SK-N-MC (cell line): ENCODE measurements around the gene KCTD16.

Source experiments
- DNase-seq: peaks from one replicate; pipeline ENCODE4 v3.0.0-alpha.2; 2011; ENCODE audit warnings: low read depth, low spot score
- H3K27ac ChIP-seq: fragments of 200-600 bp; sonication (generic); 2 replicates; pipeline ENCODE4 v1.5.1; 2016; ENCODE audit warnings: mixed run types
- H3K36me3 ChIP-seq: fragments of 200-600 bp; sonication (generic); 2 replicates; pipeline ENCODE4 v1.6.1; 2017; ENCODE audit warnings: antibody characterized with exemption, low read length, mixed read lengths; ENCODE audit not compliant: insufficient read depth
- H3K4me3 ChIP-seq: fragments of 200-600 bp; sonication (generic); 2 replicates; pipeline ENCODE4 v1.5.1; 2016
- H3K9ac ChIP-seq: fragments of 200-600 bp; sonication (generic); 2 replicates; pipeline ENCODE4 v1.8.0; 2017; ENCODE audit warnings: mixed run types, mixed read lengths; ENCODE audit not compliant: insufficient read length
- H3K9me3 ChIP-seq: fragments of 200-600 bp; sonication (generic); 2 replicates; pipeline ENCODE4 v1.6.1; 2017; ENCODE audit warnings: low read depth, mild to moderate bottlenecking, antibody characterized with exemption, low read length, moderate library complexity, mixed read lengths
- EZH2 ChIP-seq: fragments of 200-600 bp; sonication (generic); IDR thresholded peaks from one replicate; pipeline ENCODE4 v1.6.1; 2017; ENCODE audit warnings: antibody characterized with exemption
- FOXP2 ChIP-seq: optimal IDR thresholded peaks from 2 replicates; pipeline ENCODE3; 2011; ENCODE audit warnings: mild to moderate bottlenecking, moderate library complexity; ENCODE audit not compliant: insufficient read depth; ENCODE audit errors: extremely low read length, control extremely low read depth
- POLR2AphosphoS5 ChIP-seq: IDR thresholded peaks from 2 replicates; pipeline ENCODE4 v1.6.1; 2012; ENCODE audit warnings: mild to moderate bottlenecking, low read depth, low read length, borderline replicate concordance

KCTD16 gene

DNA sequence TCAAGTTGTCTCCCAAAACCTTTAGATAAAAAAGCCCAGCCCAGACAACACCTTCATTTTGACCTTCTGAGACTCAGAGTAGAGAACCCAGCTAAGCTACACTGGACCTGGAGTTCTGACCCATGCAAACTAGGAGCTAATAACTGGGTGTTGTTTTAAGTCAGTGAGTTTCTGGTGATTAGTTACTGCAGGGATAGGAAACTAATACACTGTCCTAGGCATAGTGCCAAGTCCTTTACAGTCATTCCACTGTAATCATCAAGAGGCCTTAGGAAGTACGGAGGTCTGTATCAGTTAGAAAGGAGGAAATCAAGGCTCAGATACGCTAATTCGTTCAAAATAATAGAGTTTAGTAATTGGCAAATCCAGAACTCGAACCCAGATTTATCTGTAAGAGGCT lies 197.9 kb downstream of the KCTD16 start:
- no peak overlapping the region for H3K9ac ChIP-seq
- H3K9me3 ChIP-seq, result no peaks in the 10 kb centered on the region
- TF ChIP-seq FOXP2 (no peak), EZH2 (no peak), POLR2AphosphoS5 (no peak)
- no peak for DNase-seq
- H3K4me3 ChIP-seq, result no peak overlapping the region
- H3K27ac ChIP-seq, result no peak overlapping the region
- no peaks in the 10 kb centered on the region for H3K36me3 ChIP-seq

DNA sequence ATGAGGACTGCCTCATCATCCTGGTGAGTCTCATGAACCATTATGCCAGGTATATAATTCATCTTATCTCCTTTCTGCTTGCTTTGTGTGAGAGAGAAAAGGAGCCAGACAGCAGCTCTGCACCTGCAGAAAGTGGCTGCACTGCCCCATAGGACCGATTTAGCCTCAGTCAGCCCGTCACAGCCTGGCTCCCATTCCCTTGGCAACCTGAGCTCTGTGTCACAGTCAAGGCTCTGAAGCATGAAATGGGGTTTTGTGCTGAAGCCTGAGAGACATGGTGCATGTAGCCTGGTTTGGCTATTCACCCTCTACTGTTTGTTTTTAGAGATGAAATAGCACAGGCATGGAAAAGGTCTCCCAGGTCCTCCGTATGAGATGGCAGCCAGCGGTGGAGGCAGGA lies 198.3 kb downstream of the KCTD16 start:
- TF ChIP-seq POLR2AphosphoS5, result no peak
- TF ChIP-seq EZH2, result no peak
- no peak for TF ChIP-seq FOXP2

DNA sequence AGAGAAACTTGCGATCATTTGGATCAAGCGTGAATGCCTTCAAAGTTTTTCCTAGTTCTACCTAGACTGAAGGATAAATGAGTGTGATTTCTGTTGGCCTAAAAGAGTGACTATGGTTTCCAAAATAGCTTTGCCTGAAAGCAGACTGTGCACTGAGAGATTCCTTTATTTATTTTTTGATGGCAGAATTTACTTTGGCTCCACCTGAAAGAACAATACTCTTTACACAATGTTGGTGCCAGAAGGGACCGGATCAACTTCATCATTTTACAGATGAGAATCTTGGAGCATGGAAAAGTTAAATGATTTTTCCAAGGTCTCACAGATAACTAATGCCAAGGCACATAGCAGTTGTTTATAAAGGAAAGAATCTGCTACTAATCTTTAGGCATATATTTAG lies 199.6 kb downstream of the KCTD16 start:
- Histone ChIP-seq H3K9me3 (no peaks in the 10 kb centered on the region), H3K4me3 (no peak overlapping the region), H3K36me3 (no peaks in the 10 kb centered on the region), H3K27ac (no peak overlapping the region), H3K9ac (no peak overlapping the region)
- DNase-seq, result no peak
- TF ChIP-seq POLR2AphosphoS5, result no peak
- TF ChIP-seq FOXP2, result no peak
- TF ChIP-seq EZH2, result no peak

More for the DNA sequence above, 198.3 kb downstream of the KCTD16 start:
- no peaks in the 10 kb centered on the region for H3K9me3 ChIP-seq
- H3K4me3 ChIP-seq, result no peak overlapping the region
- no peak for DNase-seq
- no peak overlapping the region for H3K9ac ChIP-seq
- H3K27ac ChIP-seq, result no peak overlapping the region
- H3K36me3 ChIP-seq, result no peaks in the 10 kb centered on the region

DNA sequence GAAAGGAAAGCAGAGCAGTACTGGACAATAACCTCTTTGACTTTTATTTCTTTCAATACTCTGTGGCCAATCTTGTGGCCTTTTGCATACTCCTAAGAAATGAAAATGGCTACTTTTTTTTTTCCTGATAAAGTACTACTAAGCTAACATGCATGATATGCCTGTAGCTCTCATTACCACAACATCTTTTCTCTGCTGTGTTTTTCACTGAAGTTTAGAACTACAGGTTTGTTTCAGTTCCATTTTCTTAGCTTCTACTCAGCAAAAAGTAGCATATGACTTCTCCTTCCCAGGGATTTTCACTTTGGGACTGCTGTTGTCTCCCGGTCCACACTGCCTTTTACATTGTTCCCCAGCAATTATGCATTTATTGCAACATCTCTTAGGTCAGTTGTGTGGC lies 204.0 kb downstream of the KCTD16 start:
- Histone ChIP-seq H3K4me3 (no peak overlapping the region), H3K36me3 (no peaks in the 10 kb centered on the region), H3K9me3 (no peaks in the 10 kb centered on the region), H3K27ac (no peak overlapping the region), H3K9ac (no peak overlapping the region)
- TF ChIP-seq POLR2AphosphoS5, result no peak
- TF ChIP-seq EZH2, result no peak
- TF ChIP-seq FOXP2, result no peak
- DNase-seq, result no peak

DNA sequence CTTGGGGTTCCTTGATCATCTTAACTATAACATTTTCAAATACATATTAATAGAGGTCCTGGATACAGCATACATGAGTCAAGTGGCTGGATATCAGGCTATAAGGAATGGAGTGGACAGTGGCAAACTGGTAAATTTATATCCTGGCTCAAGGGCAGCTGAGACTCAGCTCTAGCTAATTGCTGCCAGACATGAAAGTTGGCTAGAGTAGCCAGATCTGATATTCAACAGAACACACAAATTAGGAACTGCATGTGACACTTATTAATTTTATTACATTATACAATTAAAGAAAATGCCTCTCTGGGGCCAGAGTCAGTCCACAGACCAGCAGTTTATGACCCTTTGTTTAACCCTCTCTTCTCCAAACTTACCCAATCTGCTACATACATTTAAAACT lies 206.5 kb downstream of the KCTD16 start:
- no peak overlapping the region for H3K9ac ChIP-seq
- H3K27ac ChIP-seq, result no peak overlapping the region
- TF ChIP-seq FOXP2, result no peak
- no peak for TF ChIP-seq POLR2AphosphoS5
- TF ChIP-seq EZH2, result no peak

DNA sequence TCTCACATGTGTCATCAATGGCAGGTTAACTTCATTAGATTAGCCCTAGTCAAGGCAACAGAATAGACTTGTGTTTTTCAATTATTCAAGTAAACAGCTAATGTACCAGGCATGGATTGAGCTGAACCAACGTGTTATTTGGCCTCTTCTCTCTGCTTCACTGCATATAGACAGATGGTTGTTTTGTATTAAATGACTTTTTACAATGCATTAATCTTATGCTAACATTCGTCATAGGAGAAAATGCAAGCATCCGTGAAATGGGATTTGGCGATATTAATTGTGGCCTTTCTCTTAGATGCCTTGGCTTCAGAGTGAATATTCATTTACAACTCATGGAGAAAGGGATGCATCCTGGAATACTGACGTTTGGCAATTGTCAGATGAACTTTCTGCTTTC lies 208.0 kb downstream of the KCTD16 start:
- no peak overlapping the region for H3K9ac ChIP-seq
- TF ChIP-seq FOXP2 (no peak), EZH2 (no peak), POLR2AphosphoS5 (no peak)
- H3K4me3 ChIP-seq, result no peak overlapping the region
- no peaks in the 10 kb centered on the region for H3K9me3 ChIP-seq
- no peaks in the 10 kb centered on the region for H3K36me3 ChIP-seq
- no peak for DNase-seq
- H3K27ac ChIP-seq, result no peak overlapping the region

More for the DNA sequence above, 206.5 kb downstream of the KCTD16 start:
- DNase-seq, result no peak
- Histone ChIP-seq H3K36me3 (no peaks in the 10 kb centered on the region), H3K9me3 (no peaks in the 10 kb centered on the region), H3K4me3 (no peak overlapping the region)

DNA sequence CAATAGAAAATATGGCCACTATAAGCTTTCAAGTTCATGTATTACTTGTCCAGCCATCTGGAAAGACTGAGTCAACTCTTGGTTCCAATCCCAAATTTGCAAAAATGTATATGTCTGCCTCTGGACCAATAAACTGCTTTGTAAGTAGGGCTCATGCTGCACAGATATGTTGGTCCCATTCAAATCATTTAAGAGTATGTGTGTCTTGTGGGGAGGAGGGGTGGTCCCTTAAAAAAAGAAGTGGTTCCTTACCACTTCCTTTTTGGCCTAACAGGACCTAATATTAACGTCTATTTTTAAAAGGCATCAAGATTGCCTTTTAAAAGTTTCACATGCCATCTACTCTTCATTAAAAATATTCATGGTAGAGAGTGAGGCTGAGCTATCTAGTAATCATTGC lies 214.9 kb downstream of the KCTD16 start:
- DNase-seq, result no peak

DNA sequence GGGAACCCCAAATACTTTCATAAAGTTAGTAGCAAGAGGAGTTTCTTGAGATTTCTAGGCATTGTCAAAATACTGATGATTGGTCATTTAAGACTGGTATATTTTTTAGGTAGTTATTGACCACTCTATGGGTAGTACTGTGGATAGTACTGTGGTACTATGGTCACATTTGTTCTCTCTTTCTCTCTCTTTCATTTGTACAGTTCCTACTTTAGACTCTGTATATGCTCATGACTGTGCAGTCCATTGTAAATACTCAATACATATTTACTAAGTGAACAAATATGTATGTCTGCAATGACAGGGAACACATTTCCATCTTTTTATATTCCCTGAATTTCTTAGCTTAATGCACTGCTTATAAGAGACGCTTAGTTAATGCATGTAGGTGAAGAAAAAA lies 215.6 kb downstream of the KCTD16 start:
- DNase-seq, result no peak
- no peak overlapping the region for H3K4me3 ChIP-seq
- H3K9ac ChIP-seq, result no peak overlapping the region
- no peak for TF ChIP-seq EZH2
- no peak for TF ChIP-seq POLR2AphosphoS5
- no peak for TF ChIP-seq FOXP2
- no peaks in the 10 kb centered on the region for H3K9me3 ChIP-seq
- no peaks in the 10 kb centered on the region for H3K36me3 ChIP-seq
- H3K27ac ChIP-seq, result no peak overlapping the region

More for the DNA sequence above, 214.9 kb downstream of the KCTD16 start:
- H3K9me3 ChIP-seq, result no peaks in the 10 kb centered on the region
- H3K36me3 ChIP-seq, result no peaks in the 10 kb centered on the region
- no peak overlapping the region for H3K27ac ChIP-seq
- H3K4me3 ChIP-seq, result no peak overlapping the region
- H3K9ac ChIP-seq, result no peak overlapping the region
- TF ChIP-seq POLR2AphosphoS5, result no peak
- TF ChIP-seq FOXP2, result no peak
- no peak for TF ChIP-seq EZH2

DNA sequence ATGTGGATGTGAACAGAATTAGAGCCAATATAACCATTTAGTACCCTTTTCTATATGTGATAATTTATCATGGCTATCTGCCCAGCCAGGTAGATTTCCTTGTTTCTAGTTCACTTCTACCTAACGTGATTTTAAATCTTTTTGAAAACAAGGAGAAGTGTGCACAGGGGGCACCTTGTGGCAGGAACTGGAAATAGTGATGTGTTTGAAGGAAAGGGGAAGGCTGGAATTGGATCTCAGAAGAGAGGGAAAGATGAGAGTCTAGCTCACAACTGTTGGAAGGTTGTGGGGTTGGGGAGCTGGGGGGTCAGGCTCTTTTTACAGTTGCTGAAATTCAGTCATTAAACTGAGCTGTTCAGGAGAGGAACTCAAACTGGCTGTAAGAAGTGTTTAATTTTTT lies 219.5 kb downstream of the KCTD16 start:
- Histone ChIP-seq H3K36me3 (no peaks in the 10 kb centered on the region), H3K9me3 (no peaks in the 10 kb centered on the region), H3K27ac (no peak overlapping the region), H3K4me3 (no peak overlapping the region), H3K9ac (no peak overlapping the region)
- TF ChIP-seq EZH2, result no peak
- no peak for DNase-seq

DNA sequence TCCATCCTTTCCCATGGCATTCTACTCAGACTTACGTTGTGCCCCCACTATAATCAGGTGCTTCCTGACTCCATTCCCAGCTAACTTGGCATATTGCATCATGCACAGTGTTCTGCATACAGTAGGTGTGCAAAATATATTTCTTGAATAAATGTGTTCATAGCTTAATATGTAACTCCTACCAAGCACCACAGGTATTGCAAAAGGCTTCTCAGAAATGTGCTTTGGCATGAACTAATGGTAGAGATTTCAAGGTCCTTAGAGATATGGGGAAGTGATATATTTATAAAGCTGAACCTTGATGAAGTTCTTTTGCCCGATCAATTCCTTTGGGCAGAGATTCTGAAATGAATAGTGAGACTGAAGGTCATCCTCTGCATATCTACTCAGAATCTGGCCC lies 220.4 kb downstream of the KCTD16 start:
- Histone ChIP-seq H3K4me3 (no peak overlapping the region), H3K9me3 (no peaks in the 10 kb centered on the region), H3K9ac (no peak overlapping the region), H3K27ac (no peak overlapping the region), H3K36me3 (no peaks in the 10 kb centered on the region)
- TF ChIP-seq POLR2AphosphoS5 (no peak), FOXP2 (no peak), EZH2 (no peak)
- no peak for DNase-seq
